Peyer's patch (tissue), 4 donors: Measurements from ENCODE around the gene TRPC4. TPM values are rescaled to one million over a fixed set of nuclear protein-coding genes. Genes with fewer than 3 reads are reported as not detected.

Experiments used
- DNase-seq, 3 donors: peaks; one replicate each; pipeline ENCODE4 v3.0.0-alpha.2; 2017 to 2019
- H3K27ac ChIP-seq, 4 donors: fragments of 200-600 bp; sonication (generic); one replicate each; pipeline ENCODE4 v1.5.1; 2016 to 2019
- H3K27me3 ChIP-seq, 2 donors: fragments of 200-600 bp; sonication (generic); one replicate each; pipeline ENCODE4 v1.5.1; 2019
- H3K36me3 ChIP-seq, 3 donors: fragments of 200-600 bp; sonication (generic); one replicate each; pipeline ENCODE4 v1.5.1; 2016 to 2019
- H3K4me1 ChIP-seq, 4 donors: fragments of 200-600 bp; sonication (generic); one replicate each; pipeline ENCODE4 v1.5.1; 2016 to 2019
- H3K4me3 ChIP-seq, 4 donors: fragments of 200-600 bp; sonication (generic); 1 replicate in 3 of 4; 2 replicates in 1 of 4; pipeline ENCODE4 v1.5.1; 2016 to 2019; ENCODE audit warnings: mild to moderate bottlenecking in 1 of 4
- H3K9me3 ChIP-seq, 4 donors: fragments of 200-600 bp; sonication (generic); one replicate each; pipeline ENCODE4 v1.5.1; 2016 to 2019; ENCODE audit warnings: mild to moderate bottlenecking in 1 of 4
- POLR2A ChIP-seq, 2 donors: fragments of 450-650 bp; IDR thresholded peaks; one replicate each; pipeline ENCODE4 v1.5.1; 2017; ENCODE audit warnings: antibody characterized with exemption in 2 of 2, mild to moderate bottlenecking in 2 of 2, moderate library complexity in 2 of 2
- total RNA-seq, 4 donors: library from RNA; depleted of rRNA; stranded (reverse); fragments of >200 nt; gene quantifications; one replicate each; pipeline ENCODE4 v1.1.0, GENCODE V29; 2016
- TF ChIP-seq, protein P1 (sequence below), 6 experiments: fragments of 450-650 bp in 4 of 6; fragments of 200-600 bp in 2 of 6; sonication (generic) in 1 of 6; IDR thresholded peaks; one replicate each; pipeline ENCODE4 v1.5.1; 2017 to 2019; ENCODE audit warnings: antibody characterized with exemption in 6 of 6, mild to moderate bottlenecking in 3 of 6, moderate library complexity in 1 of 6

TRPC4 gene
- total RNA-seq, 4 donors from 2014 or later = 1.2 TPM; not detected in 3

DNA sequence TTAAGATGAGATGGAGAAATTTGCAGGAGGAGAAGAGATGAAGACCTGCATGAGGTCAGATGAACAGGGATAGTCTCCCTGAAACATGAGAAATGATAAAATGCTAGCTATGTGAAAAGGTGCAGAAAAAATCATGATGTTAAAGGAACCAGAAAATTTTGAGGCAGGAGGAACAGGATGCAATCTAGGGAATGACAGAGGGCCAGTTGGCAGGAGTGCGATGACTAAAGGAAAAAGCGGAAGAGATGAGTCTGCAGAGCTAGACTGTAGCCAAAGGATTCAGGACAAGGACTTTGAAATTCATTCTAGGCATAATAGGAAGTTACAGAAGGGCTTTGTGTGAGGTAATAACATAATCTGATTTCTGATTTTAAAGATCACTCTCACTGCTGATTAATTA, 77.9 kb downstream of the TRPC4 start:
- Histone ChIP-seq H3K4me1 (no peaks in the 10 kb centered on the region), H3K36me3 (no peaks in the 10 kb centered on the region), H3K27ac (no peak overlapping the region), H3K9me3 (no peaks in the 10 kb centered on the region), H3K4me3 (no peak overlapping the region), H3K27me3 (no peaks in the 10 kb centered on the region)
- no peak for TF ChIP-seq POLR2A (IDR thresholded peaks at IDR 0.05)
- TF ChIP-seq, protein P1, sequence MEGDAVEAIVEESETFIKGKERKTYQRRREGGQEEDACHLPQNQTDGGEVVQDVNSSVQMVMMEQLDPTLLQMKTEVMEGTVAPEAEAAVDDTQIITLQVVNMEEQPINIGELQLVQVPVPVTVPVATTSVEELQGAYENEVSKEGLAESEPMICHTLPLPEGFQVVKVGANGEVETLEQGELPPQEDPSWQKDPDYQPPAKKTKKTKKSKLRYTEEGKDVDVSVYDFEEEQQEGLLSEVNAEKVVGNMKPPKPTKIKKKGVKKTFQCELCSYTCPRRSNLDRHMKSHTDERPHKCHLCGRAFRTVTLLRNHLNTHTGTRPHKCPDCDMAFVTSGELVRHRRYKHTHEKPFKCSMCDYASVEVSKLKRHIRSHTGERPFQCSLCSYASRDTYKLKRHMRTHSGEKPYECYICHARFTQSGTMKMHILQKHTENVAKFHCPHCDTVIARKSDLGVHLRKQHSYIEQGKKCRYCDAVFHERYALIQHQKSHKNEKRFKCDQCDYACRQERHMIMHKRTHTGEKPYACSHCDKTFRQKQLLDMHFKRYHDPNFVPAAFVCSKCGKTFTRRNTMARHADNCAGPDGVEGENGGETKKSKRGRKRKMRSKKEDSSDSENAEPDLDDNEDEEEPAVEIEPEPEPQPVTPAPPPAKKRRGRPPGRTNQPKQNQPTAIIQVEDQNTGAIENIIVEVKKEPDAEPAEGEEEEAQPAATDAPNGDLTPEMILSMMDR (IDR thresholded peaks at IDR 0.05) = no peak
- no peak for DNase-seq

GRCh38 chr13:37788346-37788745, 81.2 kb downstream of the TRPC4 start:
- DNase-seq = no peak
- H3K4me1 ChIP-seq = no peaks in the 10 kb centered on the region
- H3K36me3 ChIP-seq = no peaks in the 10 kb centered on the region
- H3K4me3 ChIP-seq = no peak overlapping the region
- H3K9me3 ChIP-seq = no peaks in the 10 kb centered on the region
- H3K27me3 ChIP-seq = no peaks in the 10 kb centered on the region
- TF ChIP-seq, protein P1 (IDR thresholded peaks at IDR 0.05) = no peak
- no peak for TF ChIP-seq POLR2A (IDR thresholded peaks at IDR 0.05)
- no peak overlapping the region for H3K27ac ChIP-seq

- no peak for DNase-seq
- no peaks in the 10 kb centered on the region for H3K36me3 ChIP-seq
- no peaks in the 10 kb centered on the region for H3K27me3 ChIP-seq
- H3K4me3 ChIP-seq = no peak overlapping the region
- TF ChIP-seq POLR2A (IDR thresholded peaks at IDR 0.05) = no peak
- TF ChIP-seq, protein P1 (IDR thresholded peaks at IDR 0.05) = no peak
- H3K27ac ChIP-seq = no peak overlapping the region
- H3K4me1 ChIP-seq = no peaks in the 10 kb centered on the region
- no peaks in the 10 kb centered on the region for H3K9me3 ChIP-seq
These were observed 91.9 kb downstream of the TRPC4 start for GRCh38 chr13:37777676-37778075.

GRCh38 chr13:37775871-37776270, 93.7 kb downstream of the TRPC4 start:
- TF ChIP-seq POLR2A (IDR thresholded peaks at IDR 0.05) = no peak
- TF ChIP-seq, protein P1 (IDR thresholded peaks at IDR 0.05) = no peak
- no peak overlapping the region for H3K4me3 ChIP-seq
- H3K27me3 ChIP-seq = no peaks in the 10 kb centered on the region
- no peaks in the 10 kb centered on the region for H3K4me1 ChIP-seq
- no peak for DNase-seq
- H3K27ac ChIP-seq = no peak overlapping the region
- no peaks in the 10 kb centered on the region for H3K36me3 ChIP-seq
- no peaks in the 10 kb centered on the region for H3K9me3 ChIP-seq

DNA sequence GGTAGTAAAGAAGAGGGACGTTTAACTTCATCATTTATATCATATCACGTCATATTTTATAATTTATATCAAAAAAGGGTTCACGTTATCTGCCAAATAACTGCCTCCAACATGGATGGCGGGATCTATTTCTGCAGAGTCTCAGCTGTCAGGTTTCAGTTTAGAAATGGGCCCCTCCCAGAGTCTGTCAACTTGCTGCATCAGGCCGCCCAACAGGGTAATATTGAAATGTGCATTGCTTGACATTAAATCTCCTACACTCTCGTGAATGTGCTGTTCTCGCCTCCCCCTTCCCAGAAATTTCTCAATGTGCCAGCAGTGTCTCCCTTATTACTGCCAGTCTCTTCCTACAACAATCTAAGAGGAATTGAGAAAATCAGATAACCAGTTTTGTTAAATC, 96.9 kb downstream of the TRPC4 start:
- Histone ChIP-seq H3K4me1 (no peaks in the 10 kb centered on the region), H3K27me3 (no peaks in the 10 kb centered on the region), H3K36me3 (no peaks in the 10 kb centered on the region), H3K27ac (no peak overlapping the region), H3K4me3 (no peak overlapping the region), H3K9me3 (no peaks in the 10 kb centered on the region)
- TF ChIP-seq POLR2A (IDR thresholded peaks at IDR 0.05) = no peak
- TF ChIP-seq, protein P1 (IDR thresholded peaks at IDR 0.05) = no peak
- no peak for DNase-seq

- Histone ChIP-seq H3K36me3 (no peaks in the 10 kb centered on the region), H3K4me3 (no peak overlapping the region)
- no peak for DNase-seq
These were observed 100.0 kb downstream of the TRPC4 start for GRCh38 chr13:37769545-37769944.

More at GRCh38 chr13:37769545-37769944, 100.0 kb downstream of the TRPC4 start:
- Histone ChIP-seq H3K27me3 (no peaks in the 10 kb centered on the region), H3K4me1 (no peaks in the 10 kb centered on the region), H3K9me3 (no peaks in the 10 kb centered on the region), H3K27ac (no peak overlapping the region)
- TF ChIP-seq, protein P1 (IDR thresholded peaks at IDR 0.05) = no peak
- no peak for TF ChIP-seq POLR2A (IDR thresholded peaks at IDR 0.05)
